ENCODE data around the gene SMIM1.

Gene SMIM1

GRCh38 chr1:3729594-3730542 lies 42.7 kb upstream of the SMIM1 start:
- no peak for TF ChIP-seq CTCF (IDR thresholded peaks at IDR 0.05; ENCODE audit: low read depth, low read length)
- no peak for DNase-seq (ENCODE audit: extremely low read depth, low read depth)

- DNase-seq (ENCODE audit: extremely low read depth, low read depth), result no peak
- no peak for TF ChIP-seq CTCF (IDR thresholded peaks at IDR 0.05; ENCODE audit: low read depth, low read length)
Measured at GRCh38 chr1:3730543-3731247, 41.9 kb upstream of the SMIM1 start.

GRCh38 chr1:3731583-3732433 lies 40.7 kb upstream of the SMIM1 start:
- TF ChIP-seq CTCF (IDR thresholded peaks at IDR 0.05; ENCODE audit: low read depth, low read length), result no peak
- no peak for DNase-seq (ENCODE audit: extremely low read depth, low read depth)

- no peak for DNase-seq (ENCODE audit: extremely low read depth, low read depth)
- no peak for TF ChIP-seq CTCF (IDR thresholded peaks at IDR 0.05; ENCODE audit: low read depth, low read length)
Measured at GRCh38 chr1:3732434-3733093, 40.0 kb upstream of the SMIM1 start.

GRCh38 chr1:3733094-3733882 lies 39.3 kb upstream of the SMIM1 start:
- DNase-seq (ENCODE audit: extremely low read depth, low read depth), result no peak
- TF ChIP-seq CTCF (IDR thresholded peaks at IDR 0.05; ENCODE audit: low read depth, low read length), result no peak

- no peak for DNase-seq (ENCODE audit: extremely low read depth, low read depth)
- no peak for TF ChIP-seq CTCF (IDR thresholded peaks at IDR 0.05; ENCODE audit: low read depth, low read length)
Measured at GRCh38 chr1:3733883-3734589, 38.5 kb upstream of the SMIM1 start.
